Measurements from ENCODE around the gene DIAPH3.
"Not testable (repeated sequence)": the region's sequence is repeated elsewhere in the genome, so short reads cannot be mapped to it uniquely, and the experiment has no call there.

DIAPH3 gene

GRCh38 chr13:60094385-60095088 is 69.2 kb downstream of the DIAPH3 start:
- DNase-seq (ENCODE audit: low spot score) = no peak

- DNase-seq (ENCODE audit: low spot score) = no peak
These were observed 70.2 kb downstream of the DIAPH3 start for GRCh38 chr13:60093425-60094019.

- DNase-seq (ENCODE audit: low spot score) = no peak
These were observed 72.2 kb downstream of the DIAPH3 start for GRCh38 chr13:60091573-60091972.

- DNase-seq (ENCODE audit: low spot score) = no peak
These were observed 73.2 kb downstream of the DIAPH3 start for GRCh38 chr13:60090574-60090973.

- not testable (repeated sequence) for DNase-seq (ENCODE audit: low spot score)
These were observed 79.9 kb downstream of the DIAPH3 start for GRCh38 chr13:60083780-60084179.

- DNase-seq (ENCODE audit: low spot score) = no peak
These were observed 82.9 kb downstream of the DIAPH3 start for GRCh38 chr13:60080850-60081249.

GRCh38 chr13:60078226-60078625 is 85.5 kb downstream of the DIAPH3 start:
- no peak for DNase-seq (ENCODE audit: low spot score)

GRCh38 chr13:60075850-60076249 is 87.9 kb downstream of the DIAPH3 start:
- DNase-seq (ENCODE audit: low spot score) = no peak

DNA sequence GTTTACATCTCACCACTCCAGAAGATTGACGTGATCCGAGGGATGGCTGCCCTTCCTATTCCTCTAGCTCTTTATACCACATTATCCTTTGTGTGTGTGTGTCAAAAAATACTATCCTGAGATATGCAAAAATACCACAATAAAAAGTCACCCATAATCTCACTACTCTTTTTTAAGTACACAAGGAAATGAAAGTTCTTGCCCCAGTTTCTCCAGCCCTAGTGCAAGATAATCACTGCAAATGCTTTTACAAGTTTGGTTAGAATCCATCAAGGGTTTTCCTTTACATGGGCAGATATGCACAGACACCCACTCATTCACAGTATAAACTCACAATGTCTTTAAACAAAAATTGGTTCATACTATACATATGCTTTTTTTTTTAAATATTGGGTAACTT is 89.3 kb downstream of the DIAPH3 start:
- no peak for DNase-seq (ENCODE audit: low spot score)

- no peak for DNase-seq (ENCODE audit: low spot score)
These were observed 97.5 kb downstream of the DIAPH3 start for GRCh38 chr13:60066226-60066625.

GRCh38 chr13:60062502-60062901 is 101.2 kb downstream of the DIAPH3 start:
- no peak for DNase-seq (ENCODE audit: low spot score)

DNA sequence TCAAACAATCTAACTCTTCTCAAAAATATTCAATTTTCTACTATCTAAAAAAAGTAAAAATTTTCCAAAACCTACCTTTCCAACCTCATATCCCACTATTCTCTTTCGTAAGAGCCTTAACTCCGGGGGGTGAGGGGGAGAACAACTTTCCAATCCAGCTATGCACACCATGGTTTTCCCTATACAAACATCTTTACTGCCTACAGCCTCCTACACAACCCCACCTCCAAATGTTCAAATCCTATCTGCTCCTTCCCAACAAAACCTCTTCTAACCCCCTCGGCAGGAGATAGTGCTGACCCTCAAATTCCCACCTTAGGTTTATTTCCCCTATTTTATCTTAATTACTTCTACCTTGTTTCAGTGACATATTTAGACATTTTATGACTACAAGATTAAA is 102.0 kb downstream of the DIAPH3 start:
- no peak for DNase-seq (ENCODE audit: low spot score)

DNA sequence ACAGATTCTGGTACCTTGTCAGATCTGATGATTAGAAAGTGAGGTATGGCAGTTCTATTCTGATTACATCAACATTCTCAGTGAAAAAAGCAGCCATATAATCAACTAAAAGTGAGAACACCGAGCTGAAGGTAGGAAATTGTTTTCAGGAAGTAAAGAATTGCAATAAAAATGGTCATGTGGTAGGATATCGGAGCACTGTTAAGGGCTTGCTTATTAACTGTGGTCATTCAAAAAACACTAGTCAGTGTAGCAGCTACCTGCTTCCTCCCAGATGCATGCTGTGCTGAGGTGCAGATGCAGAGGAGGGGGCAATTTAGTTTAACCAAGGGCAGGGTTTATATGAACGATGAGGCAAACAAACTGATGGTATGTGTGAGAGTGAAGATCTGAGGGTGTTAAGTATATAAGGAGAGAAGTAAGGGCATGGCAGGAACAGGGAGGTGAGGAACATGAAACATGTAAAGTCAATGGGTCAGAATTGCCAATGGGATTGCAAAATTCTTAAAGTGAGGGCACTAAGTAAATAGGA is 111.9 kb downstream of the DIAPH3 start:
- no peak for DNase-seq (ENCODE audit: low spot score)

DNA sequence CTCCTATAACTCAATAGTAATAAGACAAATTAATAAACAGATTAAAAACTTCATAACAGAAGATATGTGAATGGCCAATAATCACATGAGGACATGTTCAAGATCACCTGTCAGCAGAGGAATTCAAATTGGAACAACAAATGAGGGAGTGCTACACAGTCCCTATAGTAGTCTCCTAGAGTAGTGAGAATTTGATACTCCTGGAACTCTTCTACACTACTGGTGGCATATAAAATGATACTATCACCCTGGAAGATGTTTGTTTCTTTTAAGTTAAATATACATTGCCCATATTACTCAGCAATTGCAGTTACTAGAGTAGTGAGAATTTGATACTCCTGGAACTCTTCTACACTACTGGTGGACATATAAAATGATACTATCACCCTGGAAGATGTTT is 115.4 kb downstream of the DIAPH3 start:
- not testable (repeated sequence) for DNase-seq (ENCODE audit: low spot score)

GRCh38 chr13:60047918-60048317 is 115.8 kb downstream of the DIAPH3 start:
- DNase-seq (ENCODE audit: low spot score) = no peak

DNA sequence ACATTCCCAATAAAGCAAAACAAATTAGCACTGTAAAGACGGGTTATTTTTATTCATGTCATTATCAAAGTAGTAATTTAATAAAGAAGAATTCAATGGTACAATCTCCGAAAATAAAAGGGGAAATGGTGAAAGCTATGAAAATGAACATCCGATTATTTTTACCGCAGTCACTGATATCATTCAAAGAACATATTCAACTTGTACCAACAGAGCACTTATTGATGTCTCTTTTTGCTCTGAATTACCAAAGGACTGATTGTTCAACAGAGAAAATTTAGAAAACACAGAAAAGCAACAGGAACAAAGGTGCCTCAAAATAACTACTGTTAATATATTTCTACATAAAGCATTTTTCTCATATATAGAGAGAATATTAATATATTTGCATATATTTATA is 119.4 kb downstream of the DIAPH3 start:
- no peak for DNase-seq (ENCODE audit: low spot score)

- DNase-seq (ENCODE audit: low spot score) = no peak
These were observed 120.5 kb downstream of the DIAPH3 start for GRCh38 chr13:60043262-60043661.

DNA sequence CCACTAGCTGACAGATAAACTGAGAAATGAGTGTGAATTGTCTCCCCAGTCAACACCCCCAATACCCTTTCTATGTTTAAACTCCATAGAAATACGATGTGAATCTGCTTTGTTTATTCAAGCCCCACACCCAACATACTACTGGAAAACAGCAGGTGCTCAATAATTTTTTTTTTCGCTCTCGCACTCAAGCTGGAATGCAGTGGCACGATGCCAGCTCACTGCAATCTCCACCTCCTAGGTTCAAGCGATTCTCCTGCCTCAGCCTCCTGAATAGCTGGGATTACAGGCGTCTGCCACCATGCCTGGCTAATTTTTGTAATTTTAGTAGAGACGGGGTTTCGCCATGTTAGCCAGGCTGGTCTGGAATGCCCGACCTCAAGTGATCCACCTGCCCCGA is 123.1 kb downstream of the DIAPH3 start:
- not testable (repeated sequence) for DNase-seq (ENCODE audit: low spot score)

DNA sequence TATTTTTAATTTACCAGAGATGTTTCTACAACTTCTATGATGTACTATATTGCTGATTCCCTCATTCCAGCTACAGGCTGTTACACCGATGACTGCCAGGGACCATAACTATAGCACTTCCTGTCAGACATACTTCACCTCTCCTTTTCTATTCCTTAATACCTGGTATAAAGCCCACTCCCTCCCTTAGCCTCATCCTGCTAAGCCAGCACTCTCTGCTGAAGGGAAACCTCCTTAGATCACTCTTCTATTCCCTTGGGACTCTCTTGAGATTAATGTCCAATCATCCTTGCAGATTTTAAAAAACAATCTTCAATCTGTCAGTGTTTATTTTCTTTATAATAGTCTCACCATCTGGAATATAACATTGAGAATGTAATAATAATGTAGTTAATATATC is 127.9 kb downstream of the DIAPH3 start:
- DNase-seq (ENCODE audit: low spot score) = no peak

- no peak for DNase-seq (ENCODE audit: low spot score)
These were observed 130.9 kb downstream of the DIAPH3 start for GRCh38 chr13:60032851-60033250.

DNA sequence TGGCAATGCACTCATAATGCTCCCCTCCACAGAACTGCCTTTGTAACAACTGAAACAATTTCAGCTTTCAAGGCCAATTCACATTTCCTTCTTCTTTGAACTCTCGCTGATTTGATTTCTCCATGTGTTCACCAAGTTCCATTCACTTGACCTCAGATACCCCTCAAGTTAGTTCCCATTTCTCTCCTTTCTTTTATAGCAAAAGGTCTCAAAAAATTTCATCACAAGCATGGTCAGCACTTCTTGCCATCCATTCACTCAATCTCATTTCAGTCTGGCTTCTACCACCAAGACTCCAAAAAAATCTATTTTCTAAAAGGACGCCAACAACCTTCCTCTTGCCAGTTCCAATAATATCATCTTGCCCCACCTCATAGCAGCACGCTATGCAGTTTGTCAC is 135.7 kb downstream of the DIAPH3 start:
- DNase-seq (ENCODE audit: low spot score) = peak; percentile 2

- no peak for DNase-seq (ENCODE audit: low spot score)
These were observed 137.4 kb downstream of the DIAPH3 start for GRCh38 chr13:60026286-60026685.

GRCh38 chr13:60020288-60020687 is 143.4 kb downstream of the DIAPH3 start:
- DNase-seq (ENCODE audit: low spot score) = no peak
